Neural cell (in vitro differentiated cells): ENCODE measurements around the gene PNO1. TPM values are rescaled to one million over a fixed set of nuclear protein-coding genes. Genes with fewer than 3 reads are reported as not detected.
"Not testable (repeated sequence)": the region's sequence is repeated elsewhere in the genome, so short reads cannot be mapped to it uniquely, and the experiment has no call there.

Experiments used
- H2AFZ ChIP-seq: fragments of 200-600, 300-800 bp; sonication (generic), shearing (Covaris generic); 2 replicates; pipeline ENCODE4 v1.6.0; 2014; ENCODE audit warnings: low read depth, mild to moderate bottlenecking, antibody characterized with exemption, low read length, moderate library complexity
- H3F3A ChIP-seq: fragments of 200-600 bp; shearing (Covaris generic); 2 replicates; pipeline ENCODE4 v1.6.1; 2016; ENCODE audit warnings: mild to moderate bottlenecking, moderate library complexity, mixed read lengths, antibody characterized with exemption, low read length; ENCODE audit not compliant: insufficient read depth, poor library complexity, severe bottlenecking
- H3K27ac ChIP-seq: fragments of 200-600, 300-800 bp; sonication (generic), shearing (Covaris generic); 2 replicates; pipeline ENCODE4 v1.5.1; 2014; ENCODE audit warnings: mild to moderate bottlenecking, low read length, moderate library complexity
- H3K27me3 ChIP-seq: fragments of 300-800, 200-600 bp; sonication (generic), shearing (Covaris generic); 2 replicates; pipeline ENCODE4 v1.6.0; 2014; ENCODE audit warnings: mild to moderate bottlenecking, low read depth, low read length, moderate library complexity; ENCODE audit not compliant: insufficient read depth
- H3K36me3 ChIP-seq: fragments of 300-800, 200-600 bp; sonication (generic), shearing (Covaris generic); 2 replicates; pipeline ENCODE4 v1.5.1; 2014; ENCODE audit warnings: mild to moderate bottlenecking, antibody characterized with exemption, low read length, moderate library complexity; ENCODE audit not compliant: insufficient read depth
- H3K4me2 ChIP-seq: fragments of 300-800, 200-600 bp; sonication (generic), shearing (Covaris generic); 2 replicates; pipeline ENCODE4 v1.6.0; 2014; ENCODE audit warnings: mild to moderate bottlenecking, low read length
- H3K4me3 ChIP-seq: fragments of 300-800, 200-600 bp; sonication (generic), shearing (Covaris generic); 2 replicates; pipeline ENCODE4 v1.5.1; 2014; ENCODE audit warnings: mild to moderate bottlenecking, low read length, moderate library complexity
- H3K79me2 ChIP-seq: fragments of 200-600 bp; shearing (Covaris generic); replicated peaks from 2 replicates; pipeline ENCODE4 v1.6.0; 2014; ENCODE audit warnings: mild to moderate bottlenecking, low read length, moderate library complexity; ENCODE audit not compliant: insufficient read depth
- H3K9ac ChIP-seq: fragments of 300-800, 200-600 bp; sonication (generic), shearing (Covaris generic); 2 replicates; pipeline ENCODE4 v1.6.1; 2016; ENCODE audit warnings: mild to moderate bottlenecking, low read length, mixed read lengths
- H3K9me2 ChIP-seq: fragments of 200-600 bp; shearing (Covaris generic); 2 replicates; pipeline ENCODE4 v1.6.1; 2016; ENCODE audit warnings: mild to moderate bottlenecking, low read length, mixed read lengths; ENCODE audit not compliant: insufficient read depth
- H3K9me3 ChIP-seq: fragments of 200-600, 300-800 bp; sonication (generic), shearing (Covaris generic); 2 replicates; pipeline ENCODE4 v1.6.1; 2016; ENCODE audit warnings: mild to moderate bottlenecking, mixed run types, low read length, moderate library complexity, mixed read lengths
- H4K20me1 ChIP-seq: fragments of 200-600 bp; shearing (Covaris generic); 2 replicates; pipeline ENCODE4 v1.6.1; 2016; ENCODE audit warnings: mild to moderate bottlenecking, mixed run types; ENCODE audit not compliant: insufficient read depth
- EP300 ChIP-seq: fragments of 450-650 bp; conservative IDR thresholded peaks from 2 replicates; pipeline ENCODE4 v1.6.1; 2014; ENCODE audit warnings: antibody characterized with exemption, mild to moderate bottlenecking, moderate library complexity; ENCODE audit not compliant: poor library complexity, severe bottlenecking
- EZH2 ChIP-seq: fragments of 200-600, 300-800 bp; shearing (Covaris generic), sonication (generic); IDR thresholded peaks from 2 replicates; pipeline ENCODE4 v1.6.1; 2014; ENCODE audit warnings: antibody characterized with exemption, low read length, borderline replicate concordance, mild to moderate bottlenecking; ENCODE audit not compliant: insufficient read depth, poor library complexity, severe bottlenecking
- MXI1 ChIP-seq: fragments of 450-650 bp; conservative IDR thresholded peaks from 2 replicates; pipeline ENCODE4 v1.6.1; 2014; ENCODE audit warnings: antibody characterized with exemption, mild to moderate bottlenecking; ENCODE audit not compliant: poor library complexity, severe bottlenecking
- POLR2AphosphoS5 ChIP-seq: IDR thresholded peaks from 2 replicates; pipeline ENCODE4 v1.6.1; 2012
- RAD21 ChIP-seq: fragments of 450-650 bp; conservative IDR thresholded peaks from 2 replicates; pipeline ENCODE4 v1.6.1; 2014; ENCODE audit warnings: antibody characterized with exemption, mild to moderate bottlenecking, moderate library complexity
- SMC3 ChIP-seq: fragments of 450-650 bp; conservative IDR thresholded peaks from 2 replicates; pipeline ENCODE4 v1.6.1; 2014; ENCODE audit warnings: antibody characterized with exemption, mild to moderate bottlenecking, moderate library complexity; ENCODE audit not compliant: poor library complexity
- TAF1 ChIP-seq: IDR thresholded peaks from 2 replicates; pipeline ENCODE4 v1.6.1; 2012; ENCODE audit warnings: low read depth
- polyA plus RNA-seq: library from polyadenylated mRNA; depleted of rRNA; stranded (reverse); fragments of >200 nt; gene quantifications from 2 replicates; pipeline ENCODE4 v1.2.3, GENCODE V29; 2014
- TF ChIP-seq, protein P1 (sequence below): IDR thresholded peaks from 2 replicates; pipeline ENCODE4 v1.6.1; 2012; ENCODE audit warnings: borderline replicate concordance
- TF ChIP-seq, protein P2 (sequence below): fragments of 450-650 bp; IDR thresholded peaks from 2 replicates; pipeline ENCODE4 v1.5.1; 2014; ENCODE audit warnings: antibody characterized with exemption, mild to moderate bottlenecking, moderate library complexity; ENCODE audit not compliant: poor library complexity, severe bottlenecking

PNO1 gene
- polyA plus RNA-seq, 1 donor from 2014 or later = 10.9 TPM

DNA sequence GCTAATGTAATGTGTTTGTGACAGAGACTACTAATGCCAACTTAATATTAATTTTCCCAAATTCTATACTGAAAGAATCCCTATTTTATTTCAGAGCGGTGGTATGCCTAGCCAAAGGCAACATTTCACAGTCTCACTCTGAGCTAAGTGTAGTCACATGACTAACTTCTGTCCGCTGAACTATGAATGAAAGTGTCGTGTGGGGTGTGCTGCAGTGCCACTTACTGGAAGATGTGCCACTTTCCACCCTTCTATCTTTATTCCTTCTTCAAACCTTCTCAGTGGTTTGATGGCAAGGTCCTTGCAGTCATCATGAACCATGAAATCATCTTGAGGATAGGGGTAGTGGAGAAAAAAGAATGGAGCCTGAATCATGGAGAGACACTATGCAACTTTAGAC is 47.6 kb upstream of the PNO1 start:
- Histone ChIP-seq H3K79me2 (no peaks in the 10 kb centered on the region), H3K36me3 (no peaks in the 10 kb centered on the region), H3F3A (no peaks in the 10 kb centered on the region), H3K27ac (no peak overlapping the region), H3K27me3 (no peaks in the 10 kb centered on the region), H3K4me2 (no peak overlapping the region), H4K20me1 (no peaks in the 10 kb centered on the region), H3K9ac (no peak overlapping the region), H3K9me2 (no peaks in the 10 kb centered on the region), H2AFZ (no peak overlapping the region), H3K9me3 (no peaks in the 10 kb centered on the region), H3K4me3 (no peak overlapping the region)
- TF ChIP-seq EZH2 = no peak
- no peak for TF ChIP-seq SMC3
- TF ChIP-seq, protein P1, sequence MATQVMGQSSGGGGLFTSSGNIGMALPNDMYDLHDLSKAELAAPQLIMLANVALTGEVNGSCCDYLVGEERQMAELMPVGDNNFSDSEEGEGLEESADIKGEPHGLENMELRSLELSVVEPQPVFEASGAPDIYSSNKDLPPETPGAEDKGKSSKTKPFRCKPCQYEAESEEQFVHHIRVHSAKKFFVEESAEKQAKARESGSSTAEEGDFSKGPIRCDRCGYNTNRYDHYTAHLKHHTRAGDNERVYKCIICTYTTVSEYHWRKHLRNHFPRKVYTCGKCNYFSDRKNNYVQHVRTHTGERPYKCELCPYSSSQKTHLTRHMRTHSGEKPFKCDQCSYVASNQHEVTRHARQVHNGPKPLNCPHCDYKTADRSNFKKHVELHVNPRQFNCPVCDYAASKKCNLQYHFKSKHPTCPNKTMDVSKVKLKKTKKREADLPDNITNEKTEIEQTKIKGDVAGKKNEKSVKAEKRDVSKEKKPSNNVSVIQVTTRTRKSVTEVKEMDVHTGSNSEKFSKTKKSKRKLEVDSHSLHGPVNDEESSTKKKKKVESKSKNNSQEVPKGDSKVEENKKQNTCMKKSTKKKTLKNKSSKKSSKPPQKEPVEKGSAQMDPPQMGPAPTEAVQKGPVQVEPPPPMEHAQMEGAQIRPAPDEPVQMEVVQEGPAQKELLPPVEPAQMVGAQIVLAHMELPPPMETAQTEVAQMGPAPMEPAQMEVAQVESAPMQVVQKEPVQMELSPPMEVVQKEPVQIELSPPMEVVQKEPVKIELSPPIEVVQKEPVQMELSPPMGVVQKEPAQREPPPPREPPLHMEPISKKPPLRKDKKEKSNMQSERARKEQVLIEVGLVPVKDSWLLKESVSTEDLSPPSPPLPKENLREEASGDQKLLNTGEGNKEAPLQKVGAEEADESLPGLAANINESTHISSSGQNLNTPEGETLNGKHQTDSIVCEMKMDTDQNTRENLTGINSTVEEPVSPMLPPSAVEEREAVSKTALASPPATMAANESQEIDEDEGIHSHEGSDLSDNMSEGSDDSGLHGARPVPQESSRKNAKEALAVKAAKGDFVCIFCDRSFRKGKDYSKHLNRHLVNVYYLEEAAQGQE = no peak
- no peak for TF ChIP-seq MXI1
- no peak for TF ChIP-seq EP300
- TF ChIP-seq, protein P2, sequence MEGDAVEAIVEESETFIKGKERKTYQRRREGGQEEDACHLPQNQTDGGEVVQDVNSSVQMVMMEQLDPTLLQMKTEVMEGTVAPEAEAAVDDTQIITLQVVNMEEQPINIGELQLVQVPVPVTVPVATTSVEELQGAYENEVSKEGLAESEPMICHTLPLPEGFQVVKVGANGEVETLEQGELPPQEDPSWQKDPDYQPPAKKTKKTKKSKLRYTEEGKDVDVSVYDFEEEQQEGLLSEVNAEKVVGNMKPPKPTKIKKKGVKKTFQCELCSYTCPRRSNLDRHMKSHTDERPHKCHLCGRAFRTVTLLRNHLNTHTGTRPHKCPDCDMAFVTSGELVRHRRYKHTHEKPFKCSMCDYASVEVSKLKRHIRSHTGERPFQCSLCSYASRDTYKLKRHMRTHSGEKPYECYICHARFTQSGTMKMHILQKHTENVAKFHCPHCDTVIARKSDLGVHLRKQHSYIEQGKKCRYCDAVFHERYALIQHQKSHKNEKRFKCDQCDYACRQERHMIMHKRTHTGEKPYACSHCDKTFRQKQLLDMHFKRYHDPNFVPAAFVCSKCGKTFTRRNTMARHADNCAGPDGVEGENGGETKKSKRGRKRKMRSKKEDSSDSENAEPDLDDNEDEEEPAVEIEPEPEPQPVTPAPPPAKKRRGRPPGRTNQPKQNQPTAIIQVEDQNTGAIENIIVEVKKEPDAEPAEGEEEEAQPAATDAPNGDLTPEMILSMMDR = no peak
- TF ChIP-seq RAD21 = no peak
- TF ChIP-seq TAF1 = no peak
- no peak for TF ChIP-seq POLR2AphosphoS5

DNA sequence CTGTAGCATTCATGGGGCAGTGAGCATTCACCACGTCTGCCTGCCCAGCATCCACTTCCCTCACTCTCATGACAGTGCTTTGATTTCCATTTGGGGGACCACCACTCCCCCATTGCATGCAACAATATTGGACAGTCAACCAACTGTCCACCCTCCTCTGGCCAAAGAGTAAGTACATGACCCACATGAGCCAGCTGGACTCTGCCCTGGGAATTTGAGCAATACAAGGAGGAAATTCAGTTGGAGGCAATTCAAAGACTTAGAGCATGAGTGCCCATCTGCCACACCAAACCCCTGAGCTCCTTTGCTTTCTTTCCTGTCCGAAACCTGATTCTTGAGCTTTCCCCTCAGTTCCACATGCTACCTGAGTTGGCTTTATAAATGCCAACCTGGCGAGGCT is 41.7 kb upstream of the PNO1 start:
- TF ChIP-seq, protein P1 = no peak
- TF ChIP-seq EP300 (no peak), TAF1 (no peak), POLR2AphosphoS5 (no peak), MXI1 (no peak), RAD21 (no peak)
- TF ChIP-seq, protein P2 = no peak
- no peaks in the 10 kb centered on the region for H3F3A ChIP-seq
- no peak overlapping the region for H3K4me2 ChIP-seq

DNA sequence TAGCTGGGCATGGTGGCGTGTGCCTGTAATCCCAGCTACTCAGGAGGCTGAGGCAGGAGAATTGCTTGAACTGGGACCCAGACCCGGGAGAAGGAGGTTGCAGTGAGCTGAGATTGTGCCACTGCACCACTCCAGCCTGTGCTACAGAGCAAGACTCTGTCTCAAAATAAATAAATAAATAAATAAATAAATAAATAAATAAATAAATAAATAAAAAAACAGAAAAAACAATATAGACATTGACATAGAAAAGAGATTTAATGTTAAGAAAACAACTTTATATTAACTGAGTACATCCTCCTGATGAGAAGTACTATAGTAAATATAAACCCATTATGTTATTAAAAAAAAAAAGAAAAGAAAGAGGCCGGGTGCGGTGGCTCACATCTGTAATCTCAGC is 39.8 kb upstream of the PNO1 start:
- not testable (repeated sequence) for H3K9me2 ChIP-seq, H3F3A ChIP-seq, H3K27me3 ChIP-seq, H3K79me2 ChIP-seq, H4K20me1 ChIP-seq, H3K27ac ChIP-seq, H3K9ac ChIP-seq, H3K9me3 ChIP-seq, H3K36me3 ChIP-seq, H2AFZ ChIP-seq, H3K4me3 ChIP-seq, H3K4me2 ChIP-seq

More for the DNA sequence above, 41.7 kb upstream of the PNO1 start:
- Histone ChIP-seq H3K79me2 (no peaks in the 10 kb centered on the region), H3K9me2 (no peaks in the 10 kb centered on the region), H2AFZ (no peak overlapping the region), H3K27me3 (no peaks in the 10 kb centered on the region), H3K9ac (no peak overlapping the region), H3K9me3 (no peaks in the 10 kb centered on the region), H3K36me3 (no peaks in the 10 kb centered on the region), H3K27ac (no peak overlapping the region), H3K4me3 (no peak overlapping the region), H4K20me1 (no peaks in the 10 kb centered on the region)
